GM19328 (cell line): Measurements from ENCODE around the gene USP36.

Source experiments
- ATAC-seq: cut with Tn5 transposase; IDR thresholded peaks from one replicate; pipeline ENCODE4 v1.9.1; 2021; ENCODE audit warnings: mild to moderate bottlenecking, moderate library complexity; ENCODE audit not compliant: unreplicated experiment

The USP36 gene

DNA sequence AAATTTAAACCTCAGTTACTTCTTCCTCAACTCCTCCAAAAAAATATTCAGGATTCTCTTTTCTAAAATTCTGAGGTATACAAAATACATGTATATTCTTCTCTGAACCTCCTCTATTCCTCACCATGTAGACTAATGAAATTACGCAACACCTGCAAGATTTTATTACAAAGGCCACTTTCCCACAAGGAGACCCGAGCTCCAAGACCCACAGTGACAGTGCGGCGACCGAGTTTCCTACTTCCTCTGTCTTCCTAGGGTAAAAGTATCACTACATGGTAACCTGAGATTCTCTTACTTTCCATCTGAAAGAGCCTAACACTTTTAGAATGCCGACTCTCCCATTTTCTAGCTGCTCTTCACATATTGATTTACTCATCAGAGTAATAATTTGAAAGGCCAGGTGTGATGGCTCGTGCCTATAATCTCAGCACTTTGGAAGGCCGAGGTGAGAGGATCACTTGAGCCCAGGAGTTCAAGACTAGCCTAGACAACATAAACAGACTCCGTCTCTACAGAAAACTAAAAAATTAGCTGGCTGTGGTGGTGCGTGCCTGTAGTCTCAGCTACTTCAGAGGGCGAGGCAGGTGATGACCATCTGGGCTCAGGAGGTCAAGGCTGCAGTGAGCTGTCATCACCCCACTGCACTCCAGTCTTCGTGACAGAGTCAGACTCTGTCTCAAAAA lies 94.2 kb downstream of the USP36 start:
- ATAC-seq = no peak
